Coronary artery (tissue), 2 donors: ENCODE results near the gene CPS1.

ENCODE experiments used
- DNase-seq: peaks from one replicate; pipeline ENCODE4 v3.0.0-alpha.2; 2017; ENCODE audit warnings: low spot score
- H3K27ac ChIP-seq, 2 donors: fragments of 200-600 bp; sonication (generic); one replicate each; pipeline ENCODE4 v1.5.1; 2016 to 2019
- H3K4me3 ChIP-seq: fragments of 200-600 bp; sonication (generic); 2 replicates; pipeline ENCODE4 v1.5.1; 2016; ENCODE audit warnings: mild to moderate bottlenecking, moderate library complexity
- TF ChIP-seq, protein P1 (sequence below): fragments of 200-600 bp; sonication (generic); IDR thresholded peaks from one replicate; pipeline ENCODE4 v1.5.1; 2019; ENCODE audit warnings: antibody characterized with exemption

Gene CPS1

GRCh38 chr2:210556329-210556980 lies at the start of gene CPS1:
CPS1 (plus strand) TSS chr2:210556599; CDS start chr2:210556734, 135 bp downstream.
- no peak within 1 kb of the TSS for H3K4me3 ChIP-seq
- TF ChIP-seq, protein P1, sequence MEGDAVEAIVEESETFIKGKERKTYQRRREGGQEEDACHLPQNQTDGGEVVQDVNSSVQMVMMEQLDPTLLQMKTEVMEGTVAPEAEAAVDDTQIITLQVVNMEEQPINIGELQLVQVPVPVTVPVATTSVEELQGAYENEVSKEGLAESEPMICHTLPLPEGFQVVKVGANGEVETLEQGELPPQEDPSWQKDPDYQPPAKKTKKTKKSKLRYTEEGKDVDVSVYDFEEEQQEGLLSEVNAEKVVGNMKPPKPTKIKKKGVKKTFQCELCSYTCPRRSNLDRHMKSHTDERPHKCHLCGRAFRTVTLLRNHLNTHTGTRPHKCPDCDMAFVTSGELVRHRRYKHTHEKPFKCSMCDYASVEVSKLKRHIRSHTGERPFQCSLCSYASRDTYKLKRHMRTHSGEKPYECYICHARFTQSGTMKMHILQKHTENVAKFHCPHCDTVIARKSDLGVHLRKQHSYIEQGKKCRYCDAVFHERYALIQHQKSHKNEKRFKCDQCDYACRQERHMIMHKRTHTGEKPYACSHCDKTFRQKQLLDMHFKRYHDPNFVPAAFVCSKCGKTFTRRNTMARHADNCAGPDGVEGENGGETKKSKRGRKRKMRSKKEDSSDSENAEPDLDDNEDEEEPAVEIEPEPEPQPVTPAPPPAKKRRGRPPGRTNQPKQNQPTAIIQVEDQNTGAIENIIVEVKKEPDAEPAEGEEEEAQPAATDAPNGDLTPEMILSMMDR = no peak
- no peak within 1 kb of the TSS for H3K27ac ChIP-seq
- no peak for DNase-seq

GRCh38 chr2:210515911-210516310 lies 40.5 kb upstream of the CPS1 start:
- TF ChIP-seq, protein P1 = no peak
- Histone ChIP-seq H3K4me3 (no peak overlapping the region), H3K27ac (no peak overlapping the region)
- DNase-seq = no peak

GRCh38 chr2:210517264-210517663 lies 39.1 kb upstream of the CPS1 start:
- Histone ChIP-seq H3K4me3 (no peak overlapping the region), H3K27ac (no peak overlapping the region)
- TF ChIP-seq, protein P1 = no peak
- DNase-seq = no peak

DNA sequence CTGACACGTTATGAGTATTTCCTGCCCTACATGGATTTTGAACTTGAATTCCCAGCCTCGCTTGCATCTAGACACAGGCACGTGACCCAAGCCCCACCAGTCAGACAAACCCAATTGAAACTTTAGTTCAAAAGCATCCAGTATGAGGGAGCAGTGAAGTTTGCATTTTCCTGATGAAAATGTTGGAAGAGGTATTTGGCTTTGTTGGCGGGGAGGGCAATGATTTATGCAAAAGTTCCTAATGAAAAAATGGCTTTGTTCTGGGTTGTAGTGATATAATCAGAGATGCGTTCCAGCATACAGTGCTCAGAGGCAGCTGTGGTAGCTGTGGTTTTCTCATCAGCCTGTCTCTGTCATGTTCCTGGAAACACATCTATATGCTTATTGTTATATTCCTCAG lies 36.8 kb upstream of the CPS1 start:
- Histone ChIP-seq H3K4me3 (no peak overlapping the region), H3K27ac (no peak overlapping the region)
- TF ChIP-seq, protein P1 = no peak
- no peak for DNase-seq

DNA sequence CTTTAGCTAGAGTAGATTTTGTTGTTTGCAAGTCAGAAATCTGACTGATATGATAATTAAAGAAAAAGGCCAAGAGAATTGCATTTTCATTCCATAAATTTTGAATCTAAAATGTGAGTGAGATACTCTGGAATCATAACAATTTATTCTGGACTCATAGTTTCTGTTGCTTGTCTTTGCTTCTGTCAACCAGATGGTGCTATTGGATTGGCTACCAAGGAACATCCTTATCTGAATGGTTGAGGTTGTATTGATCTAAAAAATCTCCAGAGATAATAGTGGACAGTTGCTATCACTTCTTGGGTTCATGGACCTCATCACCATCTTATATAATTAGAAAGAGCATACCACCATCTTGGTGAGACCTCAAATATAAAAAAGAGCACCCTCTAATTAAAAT lies 34.0 kb upstream of the CPS1 start:
- DNase-seq = no peak

DNA sequence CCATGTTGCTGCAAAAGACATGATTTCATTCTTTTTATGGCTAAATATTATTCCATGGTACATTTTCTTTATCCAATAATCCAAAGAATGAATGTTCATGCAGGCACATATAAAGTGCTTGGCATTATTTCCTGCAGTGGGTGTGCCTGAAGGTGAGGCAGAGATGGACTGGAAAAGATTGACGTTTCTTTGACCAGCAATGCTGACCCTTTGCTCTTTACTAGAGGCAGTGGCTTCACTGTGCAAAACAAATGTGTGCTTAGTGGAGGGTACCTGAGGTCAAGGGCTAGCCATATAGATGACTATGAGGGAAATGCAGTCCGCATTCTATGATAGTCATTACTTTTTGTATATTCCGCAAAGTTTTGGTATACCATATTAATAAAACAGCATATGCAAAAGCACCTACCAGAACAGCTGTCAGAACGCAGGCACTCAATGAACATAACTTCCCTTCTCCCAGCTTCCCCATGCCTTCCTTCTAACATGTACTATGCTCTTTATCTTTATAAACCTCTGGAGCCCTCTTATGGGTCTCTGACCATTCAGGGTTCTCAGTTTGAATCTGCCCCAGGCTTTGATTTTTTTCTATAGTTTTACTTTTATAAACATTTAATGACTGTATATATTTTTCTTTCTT lies 32.6 kb upstream of the CPS1 start:
- no peak for DNase-seq
- no peak overlapping the region for H3K27ac ChIP-seq
- H3K4me3 ChIP-seq = no peak overlapping the region
- TF ChIP-seq, protein P1 = no peak

More for the DNA sequence above, 34.0 kb upstream of the CPS1 start:
- no peak overlapping the region for H3K4me3 ChIP-seq
- TF ChIP-seq, protein P1 = no peak
- no peak overlapping the region for H3K27ac ChIP-seq

GRCh38 chr2:210524533-210524932 lies 31.9 kb upstream of the CPS1 start:
- DNase-seq = no peak
- TF ChIP-seq, protein P1 = no peak
- Histone ChIP-seq H3K27ac (no peak overlapping the region), H3K4me3 (no peak overlapping the region)
